DOHH2 (cell line): ENCODE results near the gene C20orf173.

ENCODE experiments used
- CTCF ChIP-seq: fragments of 200-600 bp; sonication (generic); IDR thresholded peaks from one replicate; pipeline ENCODE4 v1.5.1; 2014; ENCODE audit warnings: antibody characterized with exemption, mild to moderate bottlenecking, low read depth, low read length; ENCODE audit not compliant: poor library complexity, severe bottlenecking
- EZH2phosphoT487 ChIP-seq: fragments of 200-600 bp; sonication (generic); IDR thresholded peaks from 2 replicates; pipeline ENCODE4 v1.6.1; 2017; ENCODE audit warnings: borderline replicate concordance, mild to moderate bottlenecking, antibody characterized with exemption, low read length, moderate library complexity, mixed read lengths

GRCh38 chr20:35571555-35571954, 42.1 kb upstream of the C20orf173 start:
- no peak for TF ChIP-seq CTCF
- TF ChIP-seq EZH2phosphoT487 = no peak
